Measurements from ENCODE around the gene CCDC87. TPM values are rescaled to one million over a fixed set of nuclear protein-coding genes. Genes with fewer than 3 reads are reported as not detected.

The CCDC87 gene
- total and polyA plus RNA-seq, 2 donors (not counting 3 experiments of a cell fraction or from before 2014, with no cell fraction given), result 0.06 to 0.22 TPM

DNA sequence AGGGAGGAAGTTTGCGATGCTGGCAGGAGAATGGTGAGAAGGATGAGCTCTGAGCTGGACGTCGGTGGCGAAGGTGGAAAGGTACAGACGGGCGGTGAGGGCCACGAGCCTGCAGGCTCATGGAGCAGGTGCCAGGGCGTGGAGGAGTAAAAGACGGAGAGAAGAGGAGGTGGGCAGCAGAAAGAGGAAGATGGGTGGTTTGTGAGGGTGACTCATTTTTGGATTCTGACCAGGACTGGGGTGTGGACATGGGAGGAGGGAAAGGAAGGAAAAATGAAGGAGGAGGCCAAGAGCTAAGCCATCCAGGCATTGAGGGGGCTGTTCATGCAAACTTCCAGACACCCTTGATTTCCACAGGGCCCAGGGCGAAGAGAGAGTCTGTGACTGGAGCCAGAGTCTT lies 50.5 kb downstream of the CCDC87 start:
- no peak for DNase-seq (ENCODE audit: low read depth, low spot score)
- H4K20me1 ChIP-seq (replicated peaks; ENCODE audit: control insufficient read depth, extremely low read depth, insufficient read depth, low read length), result no peaks in the 10 kb centered on the region
- H3K4me2 ChIP-seq (ENCODE audit: insufficient read depth, low read length), result no peak overlapping the region
- no peak overlapping the region for H3K9ac ChIP-seq (replicated peaks; ENCODE audit: extremely low read depth, insufficient read depth, low read length)
- no peak overlapping the region for H3K27ac ChIP-seq (ENCODE audit: insufficient read depth, low read depth, low read length)
- H3K9me1 ChIP-seq (replicated peaks; ENCODE audit: control insufficient read depth, extremely low read depth, insufficient read depth, low read length), result no peaks in the 10 kb centered on the region
- peaks cover 0 to 14% of the 10 kb centered on the region in 2 experiments for H3K36me3 ChIP-seq (ENCODE audit: control insufficient read depth in 2 of 2, extremely low read depth in 1 of 2, insufficient read depth in 2 of 2, low read length in 2 of 2)
- H3K79me2 ChIP-seq (ENCODE audit: control insufficient read depth, insufficient read depth, low read length), result peaks cover 5% of the 10 kb centered on the region
- no TSS peak for BruUV-seq (replicated peaks)
- intact Hi-C loops (cut with micrococcal nuclease), result loop anchor here (2.0 kb wide), 1 partner anchor 32 kb away; the partner anchor contains the start of gene BBS1
- no peak for FAIRE-seq
- ChIA-PET CTCF (interaction anchor here (0.6 to 2.8 kb wide), 4 partner anchors 9 to 136 kb away, joined by 3 to 28 read pairs (median 6); partner anchors contain the start of gene RBM4B), POLR2A (interaction anchor here (0.7 kb wide), 1 partner anchor 32 kb away, joined by 3 read pairs; the partner anchor contains the start of gene BBS1)
- H2AFZ ChIP-seq (ENCODE audit: low read depth, low read length), result no peak overlapping the region
- no peak overlapping the region for H3K4me3 ChIP-seq (replicated peaks in 1 of 3; ENCODE audit: insufficient read depth in 1 of 3, low read depth in 1 of 3, low read length in 3 of 3)
- H3K9me3 ChIP-seq (replicated peaks; ENCODE audit: control insufficient read depth, insufficient read depth, low read length), result no peaks in the 10 kb centered on the region
- H3K27me3 ChIP-seq (ENCODE audit: control insufficient read depth in 2 of 2, insufficient read depth in 2 of 2, low read length in 2 of 2), result no peaks in the 10 kb centered on the region
- H3K4me1 ChIP-seq (ENCODE audit: control insufficient read depth, extremely low read depth, insufficient read depth, low read length), result peaks cover 33% of the 10 kb centered on the region
- dilution Hi-C loops (cut with MboI; ENCODE audit: extremely low pct_ligation_motif_present, low sequenced_read_pairs), result no loop called here
- TF ChIP-seq, protein P1, sequence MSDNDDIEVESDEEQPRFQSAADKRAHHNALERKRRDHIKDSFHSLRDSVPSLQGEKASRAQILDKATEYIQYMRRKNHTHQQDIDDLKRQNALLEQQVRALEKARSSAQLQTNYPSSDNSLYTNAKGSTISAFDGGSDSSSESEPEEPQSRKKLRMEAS (IDR thresholded peaks at IDR 0.05; ENCODE audit: insufficient read depth, insufficient read length), result no peak
- TF ChIP-seq EZH2 (IDR thresholded peaks at IDR 0.05; ENCODE audit: borderline replicate concordance, low read depth, low read length, severe bottlenecking) (no peak), POLR2AphosphoS5 (IDR thresholded peaks at IDR 0.05; ENCODE audit: insufficient read depth, low read depth, low read length) (no peak), MYC (IDR thresholded peaks at IDR 0.05; ENCODE audit: low read depth, low read length) (no peak), POLR2A (IDR thresholded peaks at IDR 0.05; ENCODE audit: low read depth, low read length) (no peak), FOS (IDR thresholded peaks at IDR 0.05; ENCODE audit: borderline replicate concordance, insufficient read depth, low read length) (no peak)
- TF ChIP-seq, protein P2, sequence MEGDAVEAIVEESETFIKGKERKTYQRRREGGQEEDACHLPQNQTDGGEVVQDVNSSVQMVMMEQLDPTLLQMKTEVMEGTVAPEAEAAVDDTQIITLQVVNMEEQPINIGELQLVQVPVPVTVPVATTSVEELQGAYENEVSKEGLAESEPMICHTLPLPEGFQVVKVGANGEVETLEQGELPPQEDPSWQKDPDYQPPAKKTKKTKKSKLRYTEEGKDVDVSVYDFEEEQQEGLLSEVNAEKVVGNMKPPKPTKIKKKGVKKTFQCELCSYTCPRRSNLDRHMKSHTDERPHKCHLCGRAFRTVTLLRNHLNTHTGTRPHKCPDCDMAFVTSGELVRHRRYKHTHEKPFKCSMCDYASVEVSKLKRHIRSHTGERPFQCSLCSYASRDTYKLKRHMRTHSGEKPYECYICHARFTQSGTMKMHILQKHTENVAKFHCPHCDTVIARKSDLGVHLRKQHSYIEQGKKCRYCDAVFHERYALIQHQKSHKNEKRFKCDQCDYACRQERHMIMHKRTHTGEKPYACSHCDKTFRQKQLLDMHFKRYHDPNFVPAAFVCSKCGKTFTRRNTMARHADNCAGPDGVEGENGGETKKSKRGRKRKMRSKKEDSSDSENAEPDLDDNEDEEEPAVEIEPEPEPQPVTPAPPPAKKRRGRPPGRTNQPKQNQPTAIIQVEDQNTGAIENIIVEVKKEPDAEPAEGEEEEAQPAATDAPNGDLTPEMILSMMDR (IDR thresholded peaks at IDR 0.05; ENCODE audit: extremely low read depth in 1 of 2, insufficient read depth in 1 of 2, low read depth in 1 of 2, low read length in 2 of 2), result no peak
